A673 (cell line): ENCODE results near the gene TMEM95. TPM values are rescaled to one million over a fixed set of nuclear protein-coding genes. Genes with fewer than 3 reads are reported as not detected.

Experiments used
- BruUV-seq: library from RNA; stranded (reverse); fragments of 400-500 nt; replicated peaks from 2 replicates; lab custom pipeline; 2021; lab: Mats Ljungman, UMichigan
- CTCF ChIA-PET: fragments of 300-600 bp; sonication (Branson Sonifier 250); formaldehyde crosslinking; loops from one replicate; lab custom pipeline; 2022; ENCODE audit warnings: antibody characterized with exemption; lab: Charles Lee
- POLR2A ChIA-PET: fragments of 300-600 bp; sonication (Branson Sonifier 250); formaldehyde crosslinking; loops from one replicate; lab custom pipeline; 2022; ENCODE audit warnings: antibody characterized with exemption; ENCODE audit not compliant: low non-redundant PET; lab: Charles Lee
- DNase-seq: peaks from one replicate; pipeline ENCODE4 v3.0.0-alpha.2; 2015; ENCODE audit warnings: low spot score
- H3K27ac ChIP-seq: fragments of 200-600 bp; sonication (generic); 2 replicates; pipeline ENCODE4 v1.5.1; 2016; ENCODE audit warnings: mixed run types, low read depth, mild to moderate bottlenecking, mixed read lengths, antibody characterized with exemption, low read length; ENCODE audit not compliant: poor library complexity, severe bottlenecking
- H3K27me3 ChIP-seq: fragments of 200-600 bp; sonication (generic); replicated peaks from 2 replicates; pipeline ENCODE4 v1.6.1; 2017; ENCODE audit warnings: mixed run types, low read depth, mild to moderate bottlenecking, mixed read lengths, antibody characterized with exemption, low read length; ENCODE audit not compliant: insufficient read depth, poor library complexity
- H3K36me3 ChIP-seq: fragments of 200-600 bp; sonication (generic); 2 replicates; pipeline ENCODE4 v1.6.1; 2016; ENCODE audit warnings: mixed run types, mild to moderate bottlenecking, mixed read lengths, antibody characterized with exemption, low read length; ENCODE audit not compliant: insufficient read depth, poor library complexity, severe bottlenecking
- H3K4me1 ChIP-seq: fragments of 200-600 bp; sonication (generic); 2 replicates; pipeline ENCODE4 v1.6.1; 2017; ENCODE audit warnings: mixed run types, mild to moderate bottlenecking, mixed read lengths, antibody characterized with exemption, low read length; ENCODE audit not compliant: insufficient read depth, poor library complexity, severe bottlenecking
- H3K4me3 ChIP-seq: fragments of 200-600 bp; sonication (generic); 2 replicates; pipeline ENCODE4 v1.5.1; 2016; ENCODE audit warnings: low read depth, mixed run types, mild to moderate bottlenecking, mixed read lengths, low read length; ENCODE audit not compliant: poor library complexity, severe bottlenecking
- H3K9me3 ChIP-seq: fragments of 200-600 bp; sonication (generic); 2 replicates; pipeline ENCODE4 v1.6.1; 2016; ENCODE audit warnings: mixed run types, low read depth, mild to moderate bottlenecking, mixed read lengths, antibody characterized with exemption, low read length; ENCODE audit not compliant: poor library complexity, severe bottlenecking
- EZH2 ChIP-seq: fragments of 200-600 bp; sonication (generic); IDR thresholded peaks from 2 replicates; pipeline ENCODE4 v1.6.1; 2017; ENCODE audit warnings: borderline replicate concordance, low read depth, mild to moderate bottlenecking, mixed read lengths, antibody characterized with exemption, low read length; ENCODE audit not compliant: poor library complexity, severe bottlenecking
- intact Hi-C: fragments of 100-400 bp; cut with micrococcal nuclease; formaldehyde crosslinking; loops from one replicate; pipeline ENCODE4 v1.10.0; 2022; ENCODE audit not compliant: unreplicated experiment
- total RNA-seq: library from RNA; stranded (reverse); gene quantifications from 2 replicates; pipeline ENCODE4 v1.2.3, GENCODE V29; 2021
- TF ChIP-seq, protein P1 (sequence below): fragments of 300-800, 200-600 bp; sonication (generic); conservative IDR thresholded peaks from 2 replicates; pipeline ENCODE4 v1.5.1; 2017; ENCODE audit warnings: low read depth, mild to moderate bottlenecking, antibody characterized with exemption, low read length, moderate library complexity, mixed read lengths

Gene TMEM95
- total RNA-seq, 1 experiment from 2014 or later, result not detected

DNA sequence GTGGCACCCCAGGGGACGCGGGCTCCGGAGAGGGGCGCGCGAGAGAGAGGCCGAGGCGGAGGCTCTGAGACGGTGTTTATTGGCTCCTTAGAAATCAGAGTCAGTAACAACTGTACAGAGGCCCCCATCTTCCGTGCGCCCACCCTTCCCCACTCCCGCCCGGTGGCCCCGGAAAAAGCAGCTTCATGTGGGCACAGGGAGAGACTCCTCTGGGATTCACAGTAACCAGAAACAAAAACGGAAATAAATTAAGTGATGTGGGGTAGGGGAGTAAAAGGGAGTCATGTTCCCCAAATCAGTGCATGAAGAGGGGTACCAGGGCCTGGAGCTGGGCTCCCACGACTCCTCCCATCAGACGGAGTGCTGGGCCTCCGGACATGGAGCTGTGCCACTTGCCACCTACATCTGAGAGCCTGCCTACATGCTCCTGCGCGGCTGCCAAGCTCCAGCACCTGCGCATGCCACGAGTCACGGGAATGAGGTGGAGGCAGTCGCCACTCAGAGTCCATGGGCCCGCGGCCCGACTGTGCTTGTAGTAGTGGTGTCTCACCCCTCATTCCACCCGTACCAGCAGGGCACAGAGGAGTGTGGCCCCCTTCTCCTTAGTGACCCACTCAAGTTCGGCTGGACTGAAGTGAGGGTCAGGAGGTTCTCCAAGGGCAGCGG lies 39.3 kb upstream of the TMEM95 start:
- peaks cover 9% of the 10 kb centered on the region for H3K4me1 ChIP-seq
- H3K4me3 ChIP-seq, result peak overlapping the region; percentile 83
- peaks cover 60% of the 10 kb centered on the region for H3K36me3 ChIP-seq
- DNase-seq, result no peak
- BruUV-seq, result no TSS peak
- peak overlapping the region; percentile 86 for H3K27ac ChIP-seq
- intact Hi-C loops, result no loop called here
- ChIA-PET POLR2A (interaction anchor here (0.6 kb wide), 2 partner anchors 11 to 53 kb away, joined by 3 to 12 read pairs; no protein-coding TSS in a partner anchor), CTCF (no interaction called here)
- H3K9me3 ChIP-seq, result no peaks in the 10 kb centered on the region
- TF ChIP-seq, protein P1, sequence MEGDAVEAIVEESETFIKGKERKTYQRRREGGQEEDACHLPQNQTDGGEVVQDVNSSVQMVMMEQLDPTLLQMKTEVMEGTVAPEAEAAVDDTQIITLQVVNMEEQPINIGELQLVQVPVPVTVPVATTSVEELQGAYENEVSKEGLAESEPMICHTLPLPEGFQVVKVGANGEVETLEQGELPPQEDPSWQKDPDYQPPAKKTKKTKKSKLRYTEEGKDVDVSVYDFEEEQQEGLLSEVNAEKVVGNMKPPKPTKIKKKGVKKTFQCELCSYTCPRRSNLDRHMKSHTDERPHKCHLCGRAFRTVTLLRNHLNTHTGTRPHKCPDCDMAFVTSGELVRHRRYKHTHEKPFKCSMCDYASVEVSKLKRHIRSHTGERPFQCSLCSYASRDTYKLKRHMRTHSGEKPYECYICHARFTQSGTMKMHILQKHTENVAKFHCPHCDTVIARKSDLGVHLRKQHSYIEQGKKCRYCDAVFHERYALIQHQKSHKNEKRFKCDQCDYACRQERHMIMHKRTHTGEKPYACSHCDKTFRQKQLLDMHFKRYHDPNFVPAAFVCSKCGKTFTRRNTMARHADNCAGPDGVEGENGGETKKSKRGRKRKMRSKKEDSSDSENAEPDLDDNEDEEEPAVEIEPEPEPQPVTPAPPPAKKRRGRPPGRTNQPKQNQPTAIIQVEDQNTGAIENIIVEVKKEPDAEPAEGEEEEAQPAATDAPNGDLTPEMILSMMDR, result no peak
- TF ChIP-seq EZH2, result no peak
- no peaks in the 10 kb centered on the region for H3K27me3 ChIP-seq

DNA sequence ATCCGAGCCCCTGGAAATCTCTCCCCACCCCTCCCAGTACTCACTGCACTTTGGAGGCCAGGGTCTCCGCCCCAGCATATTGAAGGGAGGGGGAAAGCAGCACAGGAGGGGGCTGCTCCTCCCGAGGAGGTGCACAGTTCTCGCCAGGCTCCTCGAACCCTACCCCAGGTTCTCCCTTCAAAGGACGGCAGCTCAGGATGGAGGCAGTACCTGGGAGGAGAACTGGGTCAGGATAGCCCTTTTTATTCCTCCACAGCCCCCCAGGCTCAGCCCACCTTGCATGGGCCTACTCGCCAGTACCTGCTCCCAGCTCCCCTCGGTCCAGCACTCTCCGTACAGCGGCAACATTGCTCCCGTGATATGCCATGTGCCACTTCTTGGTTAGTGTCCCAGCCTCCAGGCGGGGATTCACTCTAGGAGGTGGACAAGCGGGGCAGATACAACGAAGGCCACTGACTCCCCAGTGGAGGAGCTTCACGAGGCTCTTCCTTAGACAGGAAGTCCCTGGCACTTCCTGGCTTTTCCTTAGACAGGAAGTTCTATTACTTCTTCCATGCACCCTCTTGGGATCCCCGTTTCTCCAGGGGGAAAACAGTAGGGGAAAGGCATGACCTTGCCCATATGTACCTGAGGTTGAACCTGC lies 37.7 kb upstream of the TMEM95 start:
- ChIA-PET CTCF (no interaction called here), POLR2A (no interaction called here)
- Histone ChIP-seq H3K4me3 (no peak overlapping the region), H3K36me3 (peaks cover 56% of the 10 kb centered on the region), H3K9me3 (no peaks in the 10 kb centered on the region), H3K27ac (no peak overlapping the region), H3K4me1 (peaks cover 8% of the 10 kb centered on the region), H3K27me3 (no peaks in the 10 kb centered on the region)
- intact Hi-C loops, result no loop called here
- no TSS peak for BruUV-seq
- no peak for TF ChIP-seq EZH2
- TF ChIP-seq, protein P1, result no peak
- DNase-seq, result no peak

DNA sequence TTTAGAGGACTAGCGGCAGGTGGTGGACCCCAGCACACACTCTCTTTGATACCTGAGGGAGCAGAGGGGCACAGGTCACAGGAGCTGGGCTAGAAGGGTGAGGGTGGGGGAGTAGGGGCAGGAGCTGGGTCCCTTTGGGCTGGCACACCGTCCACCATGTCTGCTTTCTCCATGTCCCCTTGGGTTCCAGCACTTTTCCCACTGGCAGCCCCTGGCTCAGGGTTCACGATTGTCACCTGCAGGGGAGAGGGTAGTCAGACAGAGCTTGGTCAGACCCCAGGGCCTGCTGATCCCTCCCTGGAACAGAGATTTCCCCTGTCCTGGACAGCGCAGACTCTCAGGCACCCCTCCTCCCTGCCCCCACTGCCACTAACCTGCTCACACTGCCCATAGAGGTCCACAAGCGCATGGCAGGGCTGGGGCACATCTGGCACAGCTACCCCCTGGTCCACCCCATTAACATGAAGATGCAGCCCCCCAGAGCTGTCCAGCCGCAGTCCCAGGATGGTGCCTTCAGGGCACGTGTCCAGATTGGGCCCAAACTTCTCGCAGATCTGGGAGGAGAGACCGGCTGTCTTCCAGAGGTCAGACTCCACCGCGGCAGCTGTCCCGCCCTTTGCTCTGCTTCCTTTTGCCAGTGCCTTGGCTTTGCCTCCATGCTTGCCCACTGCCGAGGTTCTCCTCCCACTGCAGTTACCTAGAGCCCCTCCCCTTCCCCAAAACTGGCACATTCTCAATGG lies 36.7 kb upstream of the TMEM95 start:
- CTCF ChIA-PET, result no interaction called here
- POLR2A ChIA-PET, result no interaction called here
- peaks cover 56% of the 10 kb centered on the region for H3K36me3 ChIP-seq

More for the DNA sequence above, 36.7 kb upstream of the TMEM95 start:
- no peak overlapping the region for H3K4me3 ChIP-seq
- H3K9me3 ChIP-seq, result no peaks in the 10 kb centered on the region
- H3K27ac ChIP-seq, result no peak overlapping the region
- intact Hi-C loops, result no loop called here
- H3K27me3 ChIP-seq, result no peaks in the 10 kb centered on the region
- H3K4me1 ChIP-seq, result peaks cover 8% of the 10 kb centered on the region
- TF ChIP-seq EZH2, result no peak
- TF ChIP-seq, protein P1, result no peak
- no peak for DNase-seq
- BruUV-seq, result no TSS peak
